GM23248 (cell line): ENCODE results near the gene CA12. TPM values are rescaled to one million over a fixed set of nuclear protein-coding genes. Genes with fewer than 3 reads are reported as not detected.

Source experiments
- DNase-seq: peaks from one replicate; pipeline ENCODE4 v3.0.0-alpha.2; 2015
- H2AFZ ChIP-seq: fragments of 200-600 bp; sonication (generic); 2 replicates; pipeline ENCODE4 v1.6.1; 2016; ENCODE audit warnings: antibody characterized with exemption
- H3F3A ChIP-seq: fragments of 200-600 bp; sonication (generic); 2 replicates; pipeline ENCODE4 v1.6.1; 2016; ENCODE audit warnings: mild to moderate bottlenecking, antibody characterized with exemption, mixed run types; ENCODE audit not compliant: insufficient read depth
- H3K27ac ChIP-seq: fragments of 200-600 bp; sonication (generic); 2 replicates; pipeline ENCODE4 v1.5.1; 2016; ENCODE audit warnings: mild to moderate bottlenecking
- H3K27me3 ChIP-seq: fragments of 200-600 bp; sonication (generic); replicated peaks from 2 replicates; pipeline ENCODE4 v1.6.1; 2016; ENCODE audit warnings: mild to moderate bottlenecking; ENCODE audit not compliant: insufficient read depth
- H3K36me3 ChIP-seq: fragments of 200-600 bp; sonication (generic); 2 replicates; pipeline ENCODE4 v1.6.1; 2016; ENCODE audit warnings: low read depth, mild to moderate bottlenecking
- H3K4me1 ChIP-seq: fragments of 200-600 bp; sonication (generic); 2 replicates; pipeline ENCODE4 v1.6.1; 2016; ENCODE audit warnings: mild to moderate bottlenecking; ENCODE audit not compliant: insufficient read depth
- H3K4me2 ChIP-seq: fragments of 200-600 bp; sonication (generic); one replicate; pipeline ENCODE4 v1.6.1; 2016; ENCODE audit warnings: mild to moderate bottlenecking; ENCODE audit not compliant: unreplicated experiment
- H3K4me3 ChIP-seq: fragments of 200-600 bp; sonication (generic); 2 replicates; pipeline ENCODE4 v1.5.1; 2016; ENCODE audit warnings: mild to moderate bottlenecking
- H3K79me2 ChIP-seq: fragments of 200-600 bp; sonication (generic); 2 replicates; pipeline ENCODE4 v1.6.1; 2016; ENCODE audit warnings: mild to moderate bottlenecking; ENCODE audit not compliant: insufficient read depth
- H3K9ac ChIP-seq: fragments of 200-600 bp; sonication (generic); 2 replicates; pipeline ENCODE4 v1.6.1; 2016; ENCODE audit warnings: mild to moderate bottlenecking
- H3K9me2 ChIP-seq: fragments of 200-600 bp; sonication (generic); 2 replicates; pipeline ENCODE4 v1.6.1; 2016; ENCODE audit warnings: mixed run types, mild to moderate bottlenecking, moderate library complexity; ENCODE audit not compliant: insufficient read depth
- H3K9me3 ChIP-seq: fragments of 200-600 bp; sonication (generic); one replicate; pipeline ENCODE4 v1.6.1; 2017; ENCODE audit warnings: low read depth
- H4K20me1 ChIP-seq: fragments of 200-600 bp; sonication (generic); 2 replicates; pipeline ENCODE4 v1.6.0; 2016; ENCODE audit not compliant: insufficient read depth
- EZH2 ChIP-seq: fragments of 200-600 bp; sonication (generic); IDR thresholded peaks from 2 replicates; pipeline ENCODE4 v1.6.1; 2018; ENCODE audit warnings: antibody characterized with exemption, mild to moderate bottlenecking; ENCODE audit not compliant: insufficient read depth, poor library complexity, severe bottlenecking
- EZH2phosphoT487 ChIP-seq: fragments of 200-600 bp; sonication (generic); IDR thresholded peaks from 2 replicates; pipeline ENCODE4 v1.6.1; 2018; ENCODE audit warnings: antibody characterized with exemption, moderate library complexity, mild to moderate bottlenecking, low read depth; ENCODE audit not compliant: insufficient read depth
- WGBS, 2 experiments: methylation state at CpG; one replicate each; pipeline ENCODE4 v1.1.6; 2015 to 2017; ENCODE audit warnings: low lambda C conversion rate in 2 of 2, low coverage in 1 of 2; ENCODE audit errors: missing lambda C conversion rate in 2 of 2; 5-methylcytosine and 5-hydroxymethylcytosine counted together
- in situ Hi-C: fragments of 300-500 bp; cut with MboI; formaldehyde crosslinking; loops from 2 replicates; pipeline ENCODE4 v1.15.0; 2020
- polyA plus RNA-seq: library from polyadenylated mRNA; unstranded; fragments of >200 nt; fragmentation: Nextera tagmentation; extraction: Ambion mirVana; gene quantifications from 2 replicates; pipeline ENCODE4 v1.2.1, GENCODE V29; 2016
- total RNA-seq: library from RNA; depleted of rRNA; stranded (reverse); fragments of >200 nt; shearing (Covaris generic); gene quantifications from 2 replicates; pipeline ENCODE4 v1.2.3, GENCODE V29; 2014

CA12 gene
- total and polyA plus RNA-seq, 2 experiments from 2014 or later = 41.8 to 42.1 TPM

- Histone ChIP-seq H3K27ac (peak overlapping the region; percentile 10; the same call in 1 of the 2 replicates), H3K27me3 (no peaks in the 10 kb centered on the region), H4K20me1 (no peaks in the 10 kb centered on the region), H3K9me2 (no peaks in the 10 kb centered on the region), H3K4me1 (peaks cover 14% of the 10 kb centered on the region), H3K4me3 (peak overlapping the region; percentile 39), H2AFZ (peak overlapping the region; percentile 79), H3K36me3 (no peaks in the 10 kb centered on the region), H3F3A (peaks cover 6% of the 10 kb centered on the region; the same call in 1 of the 2 replicates), H3K79me2 (no peaks in the 10 kb centered on the region), H3K9me3 (no peaks in the 10 kb centered on the region), H3K9ac (peak overlapping the region; percentile 54), H3K4me2 (peak overlapping the region; percentile 61)
- WGBS, 2 experiments = 95 to 98% methylated on average over 5 of the region's 5 CpGs
- no peak for DNase-seq
- in situ Hi-C loops = loop anchor here (25.0 kb wide), 2 partner anchors 243 to 618 kb away; partner anchors contain the start of gene RPS27L
- TF ChIP-seq EZH2phosphoT487 = no peak
- no peak for TF ChIP-seq EZH2
Observed at GRCh38 chr15:63405159-63405558, 23.5 kb upstream of the CA12 start.

GRCh38 chr15:63403254-63403945 lies 21.8 kb upstream of the CA12 start:
- H3K9ac ChIP-seq = no peak overlapping the region
- no peaks in the 10 kb centered on the region for H3K27me3 ChIP-seq
- no peaks in the 10 kb centered on the region for H3K36me3 ChIP-seq
- in situ Hi-C loops = loop anchor here (5.0 to 25.0 kb wide), 3 partner anchors 111 to 616 kb away; partner anchors contain the start of gene RPS27L
- 76 to 77% methylated on average over 11 of the region's 11 CpGs for WGBS, 2 experiments
- DNase-seq = peak; percentile 16
- H3K4me2 ChIP-seq = no peak overlapping the region
- no peaks in the 10 kb centered on the region for H3K79me2 ChIP-seq
- no peaks in the 10 kb centered on the region for H3K9me2 ChIP-seq
- H3K4me3 ChIP-seq = no peak overlapping the region
- peaks cover 20% of the 10 kb centered on the region for H3K4me1 ChIP-seq
- TF ChIP-seq EZH2 = no peak
- no peak for TF ChIP-seq EZH2phosphoT487
- no peak overlapping the region for H3K27ac ChIP-seq
- peak overlapping the region; percentile 44; the same call in 1 of the 2 replicates for H2AFZ ChIP-seq
- no peaks in the 10 kb centered on the region for H4K20me1 ChIP-seq
- H3K9me3 ChIP-seq = no peaks in the 10 kb centered on the region
- peaks cover 11% of the 10 kb centered on the region; the same call in 1 of the 2 replicates for H3F3A ChIP-seq

GRCh38 chr15:63402498-63403253 lies 21.0 kb upstream of the CA12 start:
- Histone ChIP-seq H3K4me2 (no peak overlapping the region), H3F3A (peaks cover 11% of the 10 kb centered on the region; the same call in 1 of the 2 replicates), H3K9me3 (no peaks in the 10 kb centered on the region), H3K36me3 (no peaks in the 10 kb centered on the region), H3K79me2 (no peaks in the 10 kb centered on the region), H3K4me3 (no peak overlapping the region), H3K9me2 (no peaks in the 10 kb centered on the region), H4K20me1 (no peaks in the 10 kb centered on the region), H3K27ac (no peak overlapping the region), H3K27me3 (no peaks in the 10 kb centered on the region), H2AFZ (peak overlapping the region; percentile 44; the same call in 1 of the 2 replicates), H3K4me1 (peaks cover 20% of the 10 kb centered on the region), H3K9ac (no peak overlapping the region)
- TF ChIP-seq EZH2 (no peak), EZH2phosphoT487 (no peak)
- peak; percentile 64 for DNase-seq
- 30 to 34% methylated on average over 7 of the region's 7 CpGs for WGBS, 2 experiments
- in situ Hi-C loops = loop anchor here (5.0 to 25.0 kb wide), 3 partner anchors 110 to 615 kb away; partner anchors contain the start of gene RPS27L

- Histone ChIP-seq H3K27ac (no peak overlapping the region), H3K9me2 (no peaks in the 10 kb centered on the region), H3K27me3 (no peaks in the 10 kb centered on the region), H3K9me3 (no peaks in the 10 kb centered on the region), H3K79me2 (no peaks in the 10 kb centered on the region), H2AFZ (no peak overlapping the region; the same call in 1 of the 2 replicates), H3K4me2 (peak overlapping the region; percentile 6), H3K36me3 (no peaks in the 10 kb centered on the region), H3K9ac (no peak overlapping the region), H3K4me3 (no peak overlapping the region), H3K4me1 (peaks cover 20% of the 10 kb centered on the region), H3F3A (peaks cover 11% of the 10 kb centered on the region; the same call in 1 of the 2 replicates), H4K20me1 (no peaks in the 10 kb centered on the region)
- in situ Hi-C loops = loop anchor here (5.0 to 25.0 kb wide), 3 partner anchors 110 to 615 kb away; partner anchors contain the start of gene RPS27L
- TF ChIP-seq EZH2phosphoT487 (no peak), EZH2 (no peak)
- 94 to 96% methylated on average over 5 of the region's 5 CpGs for WGBS, 2 experiments
- no peak for DNase-seq
Observed at GRCh38 chr15:63401714-63402497, 20.3 kb upstream of the CA12 start.
